ENCODE results near the gene PCNP. TPM values are rescaled to one million over a fixed set of nuclear protein-coding genes. Genes with fewer than 3 reads are reported as not detected.

The PCNP gene
- total and polyA plus RNA-seq, 2 donors (not counting 1 experiment from before 2014, with no cell fraction given), result 116 to 129 TPM

GRCh38 chr3:101615525-101615924 lies 41.5 kb downstream of the PCNP start:
- H2AFZ ChIP-seq (ENCODE audit: low read length), result no peak overlapping the region
- H4K20me1 ChIP-seq (ENCODE audit: control insufficient read depth, extremely low read depth, insufficient read depth, low read length), result no peaks in the 10 kb centered on the region
- H3K4me2 ChIP-seq (ENCODE audit: extremely low read depth, insufficient read depth, low read length), result no peak overlapping the region
- H3K9me3 ChIP-seq (ENCODE audit: control insufficient read depth, insufficient read depth, low read depth, low read length), result no peaks in the 10 kb centered on the region
- no peak overlapping the region for H3K9ac ChIP-seq (ENCODE audit: insufficient read depth, low read length)
- TF ChIP-seq EZH2 (IDR thresholded peaks at IDR 0.05; ENCODE audit: low read length, missing control alignments) (no peak), CTCF (conservative IDR thresholded peaks at IDR 0.05 in 1 of 2, IDR thresholded peaks at IDR 0.05 in 1 of 2; ENCODE audit: low read depth in 1 of 2, low read length in 2 of 2) (no peak)
- no peak overlapping the region for H3K4me3 ChIP-seq (replicated peaks in 1 of 4; ENCODE audit: control extremely low read depth in 1 of 4, insufficient read depth in 1 of 4, low read depth in 3 of 4, low read length in 4 of 4)
- H3K27ac ChIP-seq (ENCODE audit: insufficient read depth, low read length), result no peak overlapping the region
- no peaks in the 10 kb centered on the region for H3K36me3 ChIP-seq (ENCODE audit: control insufficient read depth, insufficient read depth, low read length)
- no peaks in the 10 kb centered on the region for H3K79me2 ChIP-seq (ENCODE audit: control insufficient read depth, insufficient read depth, low read length)
- H3K4me1 ChIP-seq (ENCODE audit: control insufficient read depth, extremely low read depth, insufficient read depth, low read length), result no peaks in the 10 kb centered on the region
- no peak for DNase-seq (ENCODE audit: low read depth in 2 of 2)
- H3K27me3 ChIP-seq (ENCODE audit: control insufficient read depth, insufficient read depth, low read length), result no peaks in the 10 kb centered on the region

GRCh38 chr3:101617478-101617877 lies 43.5 kb downstream of the PCNP start:
- TF ChIP-seq EZH2 (IDR thresholded peaks at IDR 0.05; ENCODE audit: low read length, missing control alignments), result no peak
- TF ChIP-seq CTCF (conservative IDR thresholded peaks at IDR 0.05 in 1 of 2, IDR thresholded peaks at IDR 0.05 in 1 of 2; ENCODE audit: low read depth in 1 of 2, low read length in 2 of 2), result no peak
- H3K79me2 ChIP-seq (ENCODE audit: control insufficient read depth, insufficient read depth, low read length), result no peaks in the 10 kb centered on the region

GRCh38 chr3:101618726-101619125 lies 44.7 kb downstream of the PCNP start:
- H3K27me3 ChIP-seq (ENCODE audit: control insufficient read depth, insufficient read depth, low read length), result no peaks in the 10 kb centered on the region
- H3K27ac ChIP-seq (ENCODE audit: insufficient read depth, low read length), result no peak overlapping the region
- no peaks in the 10 kb centered on the region for H3K79me2 ChIP-seq (ENCODE audit: control insufficient read depth, insufficient read depth, low read length)

More at GRCh38 chr3:101617478-101617877, 43.5 kb downstream of the PCNP start:
- no peak overlapping the region for H3K4me2 ChIP-seq (ENCODE audit: extremely low read depth, insufficient read depth, low read length)
- DNase-seq (ENCODE audit: low read depth in 2 of 2), result no peak
- H3K9me3 ChIP-seq (ENCODE audit: control insufficient read depth, insufficient read depth, low read depth, low read length), result no peaks in the 10 kb centered on the region
- no peaks in the 10 kb centered on the region for H3K27me3 ChIP-seq (ENCODE audit: control insufficient read depth, insufficient read depth, low read length)
- H3K4me1 ChIP-seq (ENCODE audit: control insufficient read depth, extremely low read depth, insufficient read depth, low read length), result no peaks in the 10 kb centered on the region
- no peak overlapping the region for H3K9ac ChIP-seq (ENCODE audit: insufficient read depth, low read length)
- no peak overlapping the region for H2AFZ ChIP-seq (ENCODE audit: low read length)
- no peaks in the 10 kb centered on the region for H4K20me1 ChIP-seq (ENCODE audit: control insufficient read depth, extremely low read depth, insufficient read depth, low read length)
- H3K36me3 ChIP-seq (ENCODE audit: control insufficient read depth, insufficient read depth, low read length), result no peaks in the 10 kb centered on the region
- H3K27ac ChIP-seq (ENCODE audit: insufficient read depth, low read length), result no peak overlapping the region
- no peak overlapping the region for H3K4me3 ChIP-seq (replicated peaks in 1 of 4; ENCODE audit: control extremely low read depth in 1 of 4, insufficient read depth in 1 of 4, low read depth in 3 of 4, low read length in 4 of 4)

More at GRCh38 chr3:101618726-101619125, 44.7 kb downstream of the PCNP start:
- Histone ChIP-seq H3K4me2 (ENCODE audit: extremely low read depth, insufficient read depth, low read length) (no peak overlapping the region), H3K36me3 (ENCODE audit: control insufficient read depth, insufficient read depth, low read length) (no peaks in the 10 kb centered on the region), H3K9ac (ENCODE audit: insufficient read depth, low read length) (no peak overlapping the region), H3K9me3 (ENCODE audit: control insufficient read depth, insufficient read depth, low read depth, low read length) (no peaks in the 10 kb centered on the region), H3K4me3 (replicated peaks in 1 of 4; ENCODE audit: control extremely low read depth in 1 of 4, insufficient read depth in 1 of 4, low read depth in 3 of 4, low read length in 4 of 4) (no peak overlapping the region), H4K20me1 (ENCODE audit: control insufficient read depth, extremely low read depth, insufficient read depth, low read length) (no peaks in the 10 kb centered on the region), H2AFZ (ENCODE audit: low read length) (no peak overlapping the region), H3K4me1 (ENCODE audit: control insufficient read depth, extremely low read depth, insufficient read depth, low read length) (no peaks in the 10 kb centered on the region)
- TF ChIP-seq EZH2 (IDR thresholded peaks at IDR 0.05; ENCODE audit: low read length, missing control alignments) (no peak), CTCF (conservative IDR thresholded peaks at IDR 0.05 in 1 of 2, IDR thresholded peaks at IDR 0.05 in 1 of 2; ENCODE audit: low read depth in 1 of 2, low read length in 2 of 2) (no peak)
- DNase-seq (ENCODE audit: low read depth in 2 of 2), result no peak
